ENCODE measurements around the gene PRSS22. TPM values are rescaled to one million over a fixed set of nuclear protein-coding genes. Genes with fewer than 3 reads are reported as not detected.

The PRSS22 gene
- total RNA-seq, 1 experiment from 2014 or later: 3.9 TPM

- TF ChIP-seq ATF3 (CRISPR knock-in tag; conservative IDR thresholded peaks at IDR 0.05): no peak
- no peak for TF ChIP-seq RELA (CRISPR knock-in tag; IDR thresholded peaks at IDR 0.05; ENCODE audit: borderline replicate concordance)
- TF ChIP-seq ELF4 (CRISPR knock-in tag; IDR thresholded peaks at IDR 0.05; ENCODE audit: low read depth): no peak
- no peak for TF ChIP-seq PREB (CRISPR knock-in tag; IDR thresholded peaks at IDR 0.05; ENCODE audit: borderline replicate concordance)
- no peak for TF ChIP-seq GABPB1 (CRISPR knock-in tag; IDR thresholded peaks at IDR 0.05)
- TF ChIP-seq ZNF263 (CRISPR knock-in tag; IDR thresholded peaks at IDR 0.05; ENCODE audit: low read depth): no peak
Measured at GRCh38 chr16:2819939-2820835, 37.8 kb downstream of the PRSS22 start (continued).

GRCh38 chr16:2819179-2819938 lies 38.6 kb downstream of the PRSS22 start:
- Mint-ChIP-seq H3K9me3 (no peaks in the 10 kb centered on the region), H3K4me1 (no peaks in the 10 kb centered on the region), H3K27ac (no peak overlapping the region), H3K36me3 (no peaks in the 10 kb centered on the region), H3K4me3 (no peak overlapping the region), H3K27me3 (ENCODE audit: low read depth) (no peaks in the 10 kb centered on the region)
- no peak for ATAC-seq
- ChIA-PET CTCF (interaction anchor here (1.1 kb wide), 2 partner anchors 20 to 21 kb away, joined by 3 read pairs; partner anchors contain the start of gene PRSS41), POLR2A (no interaction called here)
- peak; percentile 5 for DNase-seq (ENCODE audit: low spot score)
- TF ChIP-seq MAX (CRISPR knock-in tag; IDR thresholded peaks at IDR 0.05) (no peak), ARID4B (CRISPR knock-in tag; IDR thresholded peaks at IDR 0.05; ENCODE audit: borderline replicate concordance) (no peak), ZNF532 (CRISPR knock-in tag; IDR thresholded peaks at IDR 0.05; ENCODE audit: borderline replicate concordance) (no peak), FOXP1 (CRISPR knock-in tag; IDR thresholded peaks at IDR 0.05; ENCODE audit: borderline replicate concordance) (no peak), ZSCAN18 (CRISPR knock-in tag; IDR thresholded peaks at IDR 0.05) (no peak), ZNF219 (CRISPR knock-in tag; IDR thresholded peaks at IDR 0.05; ENCODE audit: borderline replicate concordance) (no peak), ZNF263 (CRISPR knock-in tag; IDR thresholded peaks at IDR 0.05; ENCODE audit: low read depth) (no peak), ZNF416 (CRISPR knock-in tag; IDR thresholded peaks at IDR 0.05) (no peak), AR (CRISPR knock-in tag; IDR thresholded peaks at IDR 0.05) (no peak), ERG (CRISPR knock-in tag; IDR thresholded peaks at IDR 0.05) (no peak), PRRX2 (CRISPR knock-in tag; IDR thresholded peaks at IDR 0.05) (no peak)

All from WTC11 (cell line).